CD8-positive, alpha-beta memory T cell (primary cell): ENCODE results near the gene PTPN3. TPM values are rescaled to one million over a fixed set of nuclear protein-coding genes. Genes with fewer than 3 reads are reported as not detected.

ENCODE experiments used
- CTCF ChIA-PET: fragments of 350-600 bp; sonication (Branson Sonifier 250); formaldehyde crosslinking; loops from one replicate; lab custom pipeline; 2021; ENCODE audit warnings: antibody characterized with exemption; lab: Charles Lee
- POLR2A ChIA-PET: fragments of 350-600 bp; sonication (Branson Sonifier 250); formaldehyde crosslinking; loops from one replicate; lab custom pipeline; 2021; ENCODE audit warnings: antibody characterized with exemption; lab: Charles Lee
- DNase-seq, 5 donors: peaks; one replicate each; pipeline versions ENCODE4 v3.0.0 to v3.0.0-alpha.2; 2020 to 2022; ENCODE audit warnings: mixed read lengths in 1 of 5
- H3K27ac ChIP-seq: one replicate; pipeline ENCODE4 v1.7.0; 2013; ENCODE audit warnings: low read depth, mild to moderate bottlenecking, low read length, moderate library complexity
- H3K27me3 ChIP-seq: 2 replicates; pipeline ENCODE4 v1.7.0; 2013; ENCODE audit warnings: low read length, mild to moderate bottlenecking; ENCODE audit not compliant: insufficient read depth, poor library complexity, severe bottlenecking
- H3K36me3 ChIP-seq: 2 replicates; pipeline ENCODE4 v1.7.0; 2013; ENCODE audit warnings: mild to moderate bottlenecking, low read length, moderate library complexity; ENCODE audit not compliant: insufficient read depth
- H3K4me1 ChIP-seq: 2 replicates; pipeline ENCODE4 v1.7.0; 2013; ENCODE audit warnings: mild to moderate bottlenecking, low read length, moderate library complexity; ENCODE audit not compliant: insufficient read depth
- H3K4me3 ChIP-seq: 2 replicates; pipeline ENCODE4 v1.7.0; 2013; ENCODE audit warnings: mild to moderate bottlenecking, low read length
- H3K9me3 ChIP-seq: 2 replicates; pipeline ENCODE4 v1.7.0; 2013; ENCODE audit warnings: mild to moderate bottlenecking, low read length
- H3K27ac Mint-ChIP-seq, 8 donors: one replicate each; pipeline ENCODE4 v1.8.0; 2020 to 2021; ENCODE audit warnings: mixed read lengths in 8 of 8, mild to moderate bottlenecking in 6 of 8, inconsistent platforms in 3 of 8, moderate library complexity in 3 of 8
- H3K27me3 Mint-ChIP-seq, 2 donors: one replicate each; pipeline ENCODE4 v1.8.0; 2020 to 2021; ENCODE audit warnings: mixed read lengths in 2 of 2, mild to moderate bottlenecking in 1 of 2, moderate library complexity in 1 of 2
- H3K36me3 Mint-ChIP-seq, 3 donors: one replicate each; pipeline ENCODE4 v1.8.0; 2020 to 2021; ENCODE audit warnings: mixed read lengths in 3 of 3, inconsistent platforms in 1 of 3, mild to moderate bottlenecking in 1 of 3
- H3K4me1 Mint-ChIP-seq, 3 donors: one replicate each; pipeline ENCODE4 v1.8.0; 2020 to 2021; ENCODE audit warnings: mixed read lengths in 3 of 3, inconsistent platforms in 1 of 3, mild to moderate bottlenecking in 1 of 3
- H3K4me3 Mint-ChIP-seq, 7 donors: one replicate each; pipeline ENCODE4 v1.8.0; 2020 to 2021; ENCODE audit warnings: mixed read lengths in 7 of 7, mild to moderate bottlenecking in 6 of 7, moderate library complexity in 4 of 7, inconsistent platforms in 2 of 7
- H3K9me3 Mint-ChIP-seq, 5 donors: one replicate each; pipeline ENCODE4 v1.8.0; 2020 to 2022; ENCODE audit warnings: mixed read lengths in 5 of 5, mild to moderate bottlenecking in 3 of 5, moderate library complexity in 2 of 5, inconsistent platforms in 1 of 5
- polyA plus RNA-seq: library from polyadenylated mRNA; unstranded; fragments of 300-500 nt; fragmentation: Illumina TruSeq; gene quantifications from one replicate; pipeline ENCODE4 v1.2.3, GENCODE V29; 2021
- total RNA-seq, 2 experiments: library from RNA; stranded (reverse); gene quantifications; one replicate each; pipeline ENCODE4 v1.2.3, GENCODE V29; 2021

Gene PTPN3
- total and polyA plus RNA-seq, 3 experiments from 2014 or later: 0.29 to 0.48 TPM; not detected in 1

GRCh38 chr9:109459423-109459822 lies 38.7 kb downstream of the PTPN3 start:
- H3K36me3 Mint-ChIP-seq: no peaks in the 10 kb centered on the region
- H3K27ac Mint-ChIP-seq: peak overlapping the region in 1 of 8 donors; percentile 44
- DNase-seq: no peak
- H3K9me3 Mint-ChIP-seq: peaks cover 0 to 2% (median 0%) of the 10 kb centered on the region in 5 donors
- H3K27me3 ChIP-seq: no peaks in the 10 kb centered on the region
- H3K36me3 ChIP-seq: no peaks in the 10 kb centered on the region
- CTCF ChIA-PET: no interaction called here
- H3K4me1 ChIP-seq: no peaks in the 10 kb centered on the region
- H3K4me3 Mint-ChIP-seq: no peak overlapping the region
- POLR2A ChIA-PET: no interaction called here
- H3K4me3 ChIP-seq: no peak overlapping the region
- no peak overlapping the region for H3K27ac ChIP-seq
- H3K27me3 Mint-ChIP-seq: peaks cover 5 to 18% of the 10 kb centered on the region in 2 donors
- no peaks in the 10 kb centered on the region for H3K4me1 Mint-ChIP-seq
- H3K9me3 ChIP-seq: no peaks in the 10 kb centered on the region

- Histone ChIP-seq H3K4me1 (no peaks in the 10 kb centered on the region), H3K27me3 (no peaks in the 10 kb centered on the region), H3K36me3 (no peaks in the 10 kb centered on the region), H3K4me3 (no peak overlapping the region), H3K27ac (no peak overlapping the region), H3K9me3 (no peaks in the 10 kb centered on the region)
- POLR2A ChIA-PET: no interaction called here
- no peak overlapping the region for H3K27ac Mint-ChIP-seq
- H3K4me3 Mint-ChIP-seq: no peak overlapping the region
- DNase-seq: no peak
- no peaks in the 10 kb centered on the region for H3K36me3 Mint-ChIP-seq
- peaks cover 0 to under 1% (median 0%) of the 10 kb centered on the region in 5 donors for H3K9me3 Mint-ChIP-seq
- CTCF ChIA-PET: no interaction called here
- peaks cover 5 to 18% of the 10 kb centered on the region in 2 donors for H3K27me3 Mint-ChIP-seq
- H3K4me1 Mint-ChIP-seq: no peaks in the 10 kb centered on the region
Measured at GRCh38 chr9:109458453-109459211, 39.5 kb downstream of the PTPN3 start.

- DNase-seq: no peak
- H3K27ac ChIP-seq: no peak overlapping the region
- no peaks in the 10 kb centered on the region for H3K36me3 Mint-ChIP-seq
- no peak overlapping the region for H3K4me3 Mint-ChIP-seq
- H3K4me3 ChIP-seq: no peak overlapping the region
- POLR2A ChIA-PET: no interaction called here
- no peak overlapping the region for H3K27ac Mint-ChIP-seq
- H3K4me1 ChIP-seq: no peaks in the 10 kb centered on the region
- no peaks in the 10 kb centered on the region for H3K9me3 Mint-ChIP-seq
- CTCF ChIA-PET: no interaction called here
- no peaks in the 10 kb centered on the region for H3K9me3 ChIP-seq
- no peaks in the 10 kb centered on the region for H3K36me3 ChIP-seq
- no peaks in the 10 kb centered on the region for H3K4me1 Mint-ChIP-seq
- no peaks in the 10 kb centered on the region for H3K27me3 ChIP-seq
- peaks cover 5 to 9% of the 10 kb centered on the region in 2 donors for H3K27me3 Mint-ChIP-seq
Measured at GRCh38 chr9:109456811-109457210, 41.3 kb downstream of the PTPN3 start.

- Mint-ChIP-seq H3K4me1 (no peaks in the 10 kb centered on the region), H3K27me3 (peaks cover 7 to 9% of the 10 kb centered on the region in 2 donors)
Measured at GRCh38 chr9:109455861-109456260, 42.2 kb downstream of the PTPN3 start.

GRCh38 chr9:109455391-109455790 lies 42.7 kb downstream of the PTPN3 start:
- H3K36me3 ChIP-seq: no peaks in the 10 kb centered on the region
- Mint-ChIP-seq H3K27me3 (peaks cover 4 to 9% of the 10 kb centered on the region in 2 donors), H3K27ac (no peak overlapping the region), H3K36me3 (no peaks in the 10 kb centered on the region), H3K4me3 (no peak overlapping the region), H3K9me3 (no peaks in the 10 kb centered on the region), H3K4me1 (no peaks in the 10 kb centered on the region)
- CTCF ChIA-PET: no interaction called here
- no peaks in the 10 kb centered on the region for H3K27me3 ChIP-seq
- H3K4me3 ChIP-seq: no peak overlapping the region
- DNase-seq: no peak
- POLR2A ChIA-PET: no interaction called here
- H3K4me1 ChIP-seq: no peaks in the 10 kb centered on the region
- no peaks in the 10 kb centered on the region for H3K9me3 ChIP-seq
- H3K27ac ChIP-seq: no peak overlapping the region

More at GRCh38 chr9:109455861-109456260, 42.2 kb downstream of the PTPN3 start:
- no peak overlapping the region for H3K4me3 Mint-ChIP-seq
- DNase-seq: no peak
- H3K9me3 Mint-ChIP-seq: no peaks in the 10 kb centered on the region
- Histone ChIP-seq H3K9me3 (no peaks in the 10 kb centered on the region), H3K4me3 (no peak overlapping the region), H3K4me1 (no peaks in the 10 kb centered on the region), H3K27me3 (no peaks in the 10 kb centered on the region), H3K27ac (no peak overlapping the region), H3K36me3 (no peaks in the 10 kb centered on the region)
- no peaks in the 10 kb centered on the region for H3K36me3 Mint-ChIP-seq
- ChIA-PET POLR2A (no interaction called here), CTCF (no interaction called here)
- H3K27ac Mint-ChIP-seq: no peak overlapping the region

GRCh38 chr9:109454601-109455155 lies 43.4 kb downstream of the PTPN3 start:
- POLR2A ChIA-PET: no interaction called here
- H3K27ac ChIP-seq: no peak overlapping the region
- CTCF ChIA-PET: no interaction called here
- H3K4me1 ChIP-seq: no peaks in the 10 kb centered on the region
- no peaks in the 10 kb centered on the region for H3K9me3 ChIP-seq
- H3K36me3 Mint-ChIP-seq: no peaks in the 10 kb centered on the region
- H3K27me3 ChIP-seq: no peaks in the 10 kb centered on the region
- DNase-seq: no peak
- H3K27ac Mint-ChIP-seq: no peak overlapping the region
- no peaks in the 10 kb centered on the region for H3K9me3 Mint-ChIP-seq
- H3K27me3 Mint-ChIP-seq: peaks cover 4 to 7% of the 10 kb centered on the region in 2 donors
- no peaks in the 10 kb centered on the region for H3K36me3 ChIP-seq
- H3K4me3 ChIP-seq: no peak overlapping the region
- no peak overlapping the region for H3K4me3 Mint-ChIP-seq
- no peaks in the 10 kb centered on the region for H3K4me1 Mint-ChIP-seq

- H3K9me3 Mint-ChIP-seq: no peaks in the 10 kb centered on the region
- CTCF ChIA-PET: no interaction called here
Measured at GRCh38 chr9:109454041-109454440, 44.1 kb downstream of the PTPN3 start.

GRCh38 chr9:109453210-109453842 lies 44.8 kb downstream of the PTPN3 start:
- no peak overlapping the region for H3K27ac ChIP-seq
- Mint-ChIP-seq H3K9me3 (no peaks in the 10 kb centered on the region), H3K36me3 (no peaks in the 10 kb centered on the region), H3K4me1 (no peaks in the 10 kb centered on the region), H3K27me3 (peaks cover 4 to 6% of the 10 kb centered on the region in 2 donors), H3K4me3 (no peak overlapping the region), H3K27ac (no peak overlapping the region)
- DNase-seq: no peak
- CTCF ChIA-PET: no interaction called here
- no peak overlapping the region for H3K4me3 ChIP-seq
- no peaks in the 10 kb centered on the region for H3K36me3 ChIP-seq
- H3K4me1 ChIP-seq: no peaks in the 10 kb centered on the region
- no peaks in the 10 kb centered on the region for H3K9me3 ChIP-seq
- POLR2A ChIA-PET: no interaction called here
- H3K27me3 ChIP-seq: no peaks in the 10 kb centered on the region

More at GRCh38 chr9:109454041-109454440, 44.1 kb downstream of the PTPN3 start:
- H3K27ac ChIP-seq: no peak overlapping the region
- DNase-seq: no peak
- H3K9me3 ChIP-seq: no peaks in the 10 kb centered on the region
- POLR2A ChIA-PET: no interaction called here
- Mint-ChIP-seq H3K27ac (no peak overlapping the region), H3K27me3 (peaks cover 4 to 6% of the 10 kb centered on the region in 2 donors), H3K4me1 (no peaks in the 10 kb centered on the region), H3K4me3 (no peak overlapping the region), H3K36me3 (no peaks in the 10 kb centered on the region)
- no peaks in the 10 kb centered on the region for H3K27me3 ChIP-seq
- no peaks in the 10 kb centered on the region for H3K4me1 ChIP-seq
- H3K36me3 ChIP-seq: no peaks in the 10 kb centered on the region
- no peak overlapping the region for H3K4me3 ChIP-seq
